OCI-LY3 (cell line): ENCODE measurements around the gene RENBP.

Source experiments
- EZH2phosphoT487 ChIP-seq: fragments of 200-600 bp; shearing (Covaris generic); IDR thresholded peaks from 2 replicates; pipeline ENCODE4 v1.6.1; 2018; ENCODE audit warnings: antibody characterized with exemption, mixed run types, low read depth
- TF ChIP-seq, protein P1 (sequence below): fragments of 200-600, 300-600 bp; sonication (generic); IDR thresholded peaks from 2 replicates; pipeline ENCODE4 v1.5.1; 2014; ENCODE audit warnings: antibody characterized with exemption, low read length, low read depth

GRCh38 chrX:153934762-153935325, 9.6 kb downstream of the RENBP start, which contains the start of gene NAA10:
- TF ChIP-seq, protein P1, sequence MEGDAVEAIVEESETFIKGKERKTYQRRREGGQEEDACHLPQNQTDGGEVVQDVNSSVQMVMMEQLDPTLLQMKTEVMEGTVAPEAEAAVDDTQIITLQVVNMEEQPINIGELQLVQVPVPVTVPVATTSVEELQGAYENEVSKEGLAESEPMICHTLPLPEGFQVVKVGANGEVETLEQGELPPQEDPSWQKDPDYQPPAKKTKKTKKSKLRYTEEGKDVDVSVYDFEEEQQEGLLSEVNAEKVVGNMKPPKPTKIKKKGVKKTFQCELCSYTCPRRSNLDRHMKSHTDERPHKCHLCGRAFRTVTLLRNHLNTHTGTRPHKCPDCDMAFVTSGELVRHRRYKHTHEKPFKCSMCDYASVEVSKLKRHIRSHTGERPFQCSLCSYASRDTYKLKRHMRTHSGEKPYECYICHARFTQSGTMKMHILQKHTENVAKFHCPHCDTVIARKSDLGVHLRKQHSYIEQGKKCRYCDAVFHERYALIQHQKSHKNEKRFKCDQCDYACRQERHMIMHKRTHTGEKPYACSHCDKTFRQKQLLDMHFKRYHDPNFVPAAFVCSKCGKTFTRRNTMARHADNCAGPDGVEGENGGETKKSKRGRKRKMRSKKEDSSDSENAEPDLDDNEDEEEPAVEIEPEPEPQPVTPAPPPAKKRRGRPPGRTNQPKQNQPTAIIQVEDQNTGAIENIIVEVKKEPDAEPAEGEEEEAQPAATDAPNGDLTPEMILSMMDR: no peak
- no peak for TF ChIP-seq EZH2phosphoT487
